HCT116 (cell line): ENCODE results near the gene ARL14.

ENCODE experiments used
- ATF3 ChIP-seq: IDR thresholded peaks from 2 replicates; pipeline ENCODE4 v1.6.1; 2012
- EZH2 ChIP-seq: fragments of 200-600 bp; sonication (generic); IDR thresholded peaks from 2 replicates; pipeline ENCODE4 v1.6.1; 2017; ENCODE audit warnings: antibody characterized with exemption, mixed run types
- FOSL1 ChIP-seq: IDR thresholded peaks from 2 replicates; pipeline ENCODE4 v1.6.1; 2012; ENCODE audit warnings: low read depth
- JUND ChIP-seq: IDR thresholded peaks from 2 replicates; pipeline ENCODE4 v1.6.1; 2012
- POLR2AphosphoS5 ChIP-seq: IDR thresholded peaks from 2 replicates; pipeline ENCODE4 v1.6.1; 2011; ENCODE audit warnings: mild to moderate bottlenecking, low read depth, low read length, moderate library complexity
- SIN3A ChIP-seq: IDR thresholded peaks from 2 replicates; pipeline ENCODE4 v1.6.1; 2012; ENCODE audit warnings: low read depth
- SP1 ChIP-seq: IDR thresholded peaks from 2 replicates; pipeline ENCODE4 v1.6.1; 2012; ENCODE audit warnings: low read depth
- TF ChIP-seq, protein P1 (sequence below), 3 experiments: fragments of 200-600 bp in 1 of 3; sonication (generic) in 1 of 3; IDR thresholded peaks in 2 of 3; conservative IDR thresholded peaks in 1 of 3; 2 replicates each; pipeline ENCODE4 v1.5.1; 2012 to 2017; ENCODE audit warnings: low read depth in 2 of 3, low read length in 2 of 3, antibody characterized with exemption in 1 of 3, borderline replicate concordance in 1 of 3, control low read depth in 1 of 3, mild to moderate bottlenecking in 1 of 3, mixed read lengths in 1 of 3, mixed run types in 1 of 3, moderate library complexity in 1 of 3; ENCODE audit not compliant: insufficient read depth in 1 of 3
- TF ChIP-seq, protein P2 (sequence below): IDR thresholded peaks from 2 replicates; pipeline ENCODE4 v1.6.1; 2012; ENCODE audit warnings: low read depth
- TF ChIP-seq, protein P3 (sequence below): IDR thresholded peaks from 2 replicates; pipeline ENCODE4 v1.6.1; 2012

DNA sequence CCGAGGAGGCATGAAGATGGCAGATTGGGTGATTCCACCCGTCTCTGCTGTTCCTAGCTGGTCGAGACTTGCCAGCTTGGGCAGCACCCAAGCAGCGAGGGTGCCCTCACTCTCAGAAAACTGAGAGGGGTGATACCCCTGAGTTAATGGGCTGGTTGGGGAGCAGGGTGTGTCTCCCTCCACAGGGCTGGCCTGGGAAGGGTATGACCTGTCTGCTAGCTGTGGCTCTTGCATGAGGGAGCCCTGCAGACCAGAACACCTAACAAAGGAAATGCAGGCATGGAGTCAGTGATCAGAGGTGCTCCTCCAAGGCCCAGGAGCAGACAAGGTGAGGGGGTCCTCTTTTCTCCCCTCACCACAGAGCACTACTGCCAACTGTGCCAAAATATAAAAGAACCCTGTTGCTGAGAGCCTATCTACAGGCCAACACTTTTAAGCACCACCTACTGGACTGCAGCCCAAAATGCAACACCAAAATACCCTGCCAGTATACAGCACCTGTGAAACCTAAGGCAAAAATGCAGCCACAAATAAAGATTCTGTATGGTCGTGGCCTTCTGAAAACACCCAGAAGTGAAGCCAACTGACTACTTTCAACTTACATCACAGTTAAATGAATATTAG lies 43.3 kb downstream of the ARL14 start:
- TF ChIP-seq, protein P1, sequence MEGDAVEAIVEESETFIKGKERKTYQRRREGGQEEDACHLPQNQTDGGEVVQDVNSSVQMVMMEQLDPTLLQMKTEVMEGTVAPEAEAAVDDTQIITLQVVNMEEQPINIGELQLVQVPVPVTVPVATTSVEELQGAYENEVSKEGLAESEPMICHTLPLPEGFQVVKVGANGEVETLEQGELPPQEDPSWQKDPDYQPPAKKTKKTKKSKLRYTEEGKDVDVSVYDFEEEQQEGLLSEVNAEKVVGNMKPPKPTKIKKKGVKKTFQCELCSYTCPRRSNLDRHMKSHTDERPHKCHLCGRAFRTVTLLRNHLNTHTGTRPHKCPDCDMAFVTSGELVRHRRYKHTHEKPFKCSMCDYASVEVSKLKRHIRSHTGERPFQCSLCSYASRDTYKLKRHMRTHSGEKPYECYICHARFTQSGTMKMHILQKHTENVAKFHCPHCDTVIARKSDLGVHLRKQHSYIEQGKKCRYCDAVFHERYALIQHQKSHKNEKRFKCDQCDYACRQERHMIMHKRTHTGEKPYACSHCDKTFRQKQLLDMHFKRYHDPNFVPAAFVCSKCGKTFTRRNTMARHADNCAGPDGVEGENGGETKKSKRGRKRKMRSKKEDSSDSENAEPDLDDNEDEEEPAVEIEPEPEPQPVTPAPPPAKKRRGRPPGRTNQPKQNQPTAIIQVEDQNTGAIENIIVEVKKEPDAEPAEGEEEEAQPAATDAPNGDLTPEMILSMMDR (IDR thresholded peaks at IDR 0.05 in 2 of 3, conservative IDR thresholded peaks at IDR 0.05 in 1 of 3; ENCODE audit: borderline replicate concordance in 1 of 3, insufficient read depth in 1 of 3, low read depth in 2 of 3, low read length in 2 of 3) = peak; percentile 7 to 46 (median 44); a peak in 4 of 6 replicates
- TF ChIP-seq SIN3A (no peak), SP1 (no peak), ATF3 (no peak), FOSL1 (no peak), EZH2 (no peak), JUND (no peak), POLR2AphosphoS5 (no peak)
- TF ChIP-seq, protein P2, sequence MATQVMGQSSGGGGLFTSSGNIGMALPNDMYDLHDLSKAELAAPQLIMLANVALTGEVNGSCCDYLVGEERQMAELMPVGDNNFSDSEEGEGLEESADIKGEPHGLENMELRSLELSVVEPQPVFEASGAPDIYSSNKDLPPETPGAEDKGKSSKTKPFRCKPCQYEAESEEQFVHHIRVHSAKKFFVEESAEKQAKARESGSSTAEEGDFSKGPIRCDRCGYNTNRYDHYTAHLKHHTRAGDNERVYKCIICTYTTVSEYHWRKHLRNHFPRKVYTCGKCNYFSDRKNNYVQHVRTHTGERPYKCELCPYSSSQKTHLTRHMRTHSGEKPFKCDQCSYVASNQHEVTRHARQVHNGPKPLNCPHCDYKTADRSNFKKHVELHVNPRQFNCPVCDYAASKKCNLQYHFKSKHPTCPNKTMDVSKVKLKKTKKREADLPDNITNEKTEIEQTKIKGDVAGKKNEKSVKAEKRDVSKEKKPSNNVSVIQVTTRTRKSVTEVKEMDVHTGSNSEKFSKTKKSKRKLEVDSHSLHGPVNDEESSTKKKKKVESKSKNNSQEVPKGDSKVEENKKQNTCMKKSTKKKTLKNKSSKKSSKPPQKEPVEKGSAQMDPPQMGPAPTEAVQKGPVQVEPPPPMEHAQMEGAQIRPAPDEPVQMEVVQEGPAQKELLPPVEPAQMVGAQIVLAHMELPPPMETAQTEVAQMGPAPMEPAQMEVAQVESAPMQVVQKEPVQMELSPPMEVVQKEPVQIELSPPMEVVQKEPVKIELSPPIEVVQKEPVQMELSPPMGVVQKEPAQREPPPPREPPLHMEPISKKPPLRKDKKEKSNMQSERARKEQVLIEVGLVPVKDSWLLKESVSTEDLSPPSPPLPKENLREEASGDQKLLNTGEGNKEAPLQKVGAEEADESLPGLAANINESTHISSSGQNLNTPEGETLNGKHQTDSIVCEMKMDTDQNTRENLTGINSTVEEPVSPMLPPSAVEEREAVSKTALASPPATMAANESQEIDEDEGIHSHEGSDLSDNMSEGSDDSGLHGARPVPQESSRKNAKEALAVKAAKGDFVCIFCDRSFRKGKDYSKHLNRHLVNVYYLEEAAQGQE = no peak
- TF ChIP-seq, protein P3, sequence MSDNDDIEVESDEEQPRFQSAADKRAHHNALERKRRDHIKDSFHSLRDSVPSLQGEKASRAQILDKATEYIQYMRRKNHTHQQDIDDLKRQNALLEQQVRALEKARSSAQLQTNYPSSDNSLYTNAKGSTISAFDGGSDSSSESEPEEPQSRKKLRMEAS = no peak
